GM12878 (cell line): ENCODE data around the gene TAF4. TPM values are rescaled to one million over a fixed set of nuclear protein-coding genes. Genes with fewer than 3 reads are reported as not detected.

Experiments
- ATAC-seq: fragments of 200-7000 bp; cut with Tn5 transposase; 3 replicates; pipeline ENCODE4 v1.9.1; 2020; ENCODE audit warnings: mild to moderate bottlenecking, moderate library complexity
- BruUV-seq: library from RNA; stranded (reverse); fragments of 400-500 nt; replicated peaks from 2 replicates; lab custom pipeline; 2021; lab: Mats Ljungman, UMichigan
- CTCF ChIA-PET: fragments of 300-600 bp; sonication (Branson Sonifier 250); formaldehyde crosslinking; extraction: SDS; loops from one replicate; lab custom pipeline; 2021; ENCODE audit warnings: inconsistent platforms; lab: Yijun Ruan, JAX
- POLR2A ChIA-PET: fragments of 350-600 bp; formaldehyde crosslinking; extraction: SDS; loops from one replicate; lab custom pipeline; 2021; ENCODE audit warnings: inconsistent platforms; lab: Charles Lee
- RAD21 ChIA-PET: fragments of 300-600 bp; sonication (Branson Sonifier 250); formaldehyde crosslinking; loops from one replicate; lab custom pipeline; 2023; ENCODE audit warnings: antibody characterized with exemption; ENCODE audit not compliant: unreplicated experiment; lab: Charles Lee
- SMC1A ChIA-PET: fragments of 300-600 bp; sonication (Branson Sonifier 250); formaldehyde crosslinking; loops from one replicate; lab custom pipeline; 2023; ENCODE audit not compliant: unreplicated experiment, uncharacterized antibody; lab: Charles Lee
- DNase-seq: peaks from one replicate; pipeline ENCODE4 v3.0.0-alpha.2; 2011; ENCODE audit warnings: low read depth, low spot score
- FAIRE-seq: peaks from 3 replicates; lab custom pipeline; 2011; peaks lifted over from hg19 to GRCh38; lab: Jason Lieb, UNC
- H2AFZ ChIP-seq: 2 replicates; pipeline ENCODE4 v1.6.0; 2011; ENCODE audit warnings: low read depth, low read length, control low read depth; ENCODE audit not compliant: control insufficient read depth
- H3K27ac ChIP-seq: 2 replicates; pipeline ENCODE4 v1.5.1; 2011; ENCODE audit warnings: control low read depth; ENCODE audit not compliant: control insufficient read depth, insufficient read depth
- H3K27me3 ChIP-seq, 2 experiments: replicated peaks in 1 of 2; 2 replicates each; pipeline versions ENCODE4 v1.6.0 to v1.6.1; 2011; ENCODE audit warnings: low read length in 1 of 2; ENCODE audit not compliant: control insufficient read depth in 2 of 2, insufficient read depth in 2 of 2
- H3K36me3 ChIP-seq, 2 experiments: 2 replicates each; pipeline ENCODE4 v1.5.1; 2011; ENCODE audit warnings: low read length in 1 of 2; ENCODE audit not compliant: control insufficient read depth in 2 of 2, insufficient read depth in 2 of 2
- H3K4me1 ChIP-seq: 2 replicates; pipeline ENCODE4 v1.6.1; 2011; ENCODE audit warnings: mild to moderate bottlenecking, low read length, moderate library complexity, mixed read lengths; ENCODE audit not compliant: control insufficient read depth, insufficient read depth
- H3K4me2 ChIP-seq: 2 replicates; pipeline ENCODE4 v1.6.0; 2011; ENCODE audit warnings: control low read depth; ENCODE audit not compliant: control insufficient read depth, insufficient read depth
- H3K4me3 ChIP-seq: fragments of 200-600 bp; sonication (generic); 2 replicates; pipeline ENCODE4 v1.5.1; 2016
- H3K79me2 ChIP-seq: 2 replicates; pipeline ENCODE4 v1.6.0; 2011; ENCODE audit warnings: low read length; ENCODE audit not compliant: control insufficient read depth, insufficient read depth
- H3K9ac ChIP-seq: 2 replicates; pipeline ENCODE4 v1.8.0; 2011; ENCODE audit warnings: low read length, control low read depth, mixed read lengths; ENCODE audit not compliant: control insufficient read depth, insufficient read depth
- H3K9me3 ChIP-seq: replicated peaks from 3 replicates; pipeline ENCODE4 v1.5.1; 2011; ENCODE audit warnings: mild to moderate bottlenecking, low read length; ENCODE audit not compliant: control insufficient read depth, insufficient read depth
- H4K20me1 ChIP-seq: 2 replicates; pipeline ENCODE4 v1.6.0; 2011; ENCODE audit not compliant: control insufficient read depth, insufficient read depth
- BACH1 ChIP-seq: fragments of 450-650 bp; IDR thresholded peaks from 2 replicates; pipeline ENCODE4 v1.6.1; 2017; ENCODE audit warnings: mild to moderate bottlenecking, borderline replicate concordance
- BMI1 ChIP-seq: fragments of 450-650 bp; IDR thresholded peaks from 2 replicates; pipeline ENCODE4 v1.6.1; 2016; ENCODE audit warnings: mild to moderate bottlenecking, moderate library complexity, borderline replicate concordance
- FOS ChIP-seq: IDR thresholded peaks from 3 replicates; pipeline ENCODE4 v1.6.1; 2011; ENCODE audit warnings: borderline replicate concordance; ENCODE audit not compliant: insufficient read length; ENCODE audit errors: extremely low read depth
- FOXM1 ChIP-seq: IDR thresholded peaks from 2 replicates; pipeline ENCODE4 v1.6.1; 2012; ENCODE audit warnings: low read depth, mild to moderate bottlenecking, inconsistent platforms, low read length, moderate library complexity
- GATAD2B ChIP-seq: fragments of 450-650 bp; conservative IDR thresholded peaks from 2 replicates; pipeline ENCODE4 v1.6.1; 2017; ENCODE audit warnings: low read depth, mild to moderate bottlenecking, moderate library complexity
- HDAC2 ChIP-seq: fragments of 200-600 bp; sonication (generic); IDR thresholded peaks from 2 replicates; pipeline ENCODE4 v1.6.1; 2017
- JUNB ChIP-seq: IDR thresholded peaks from 2 replicates; pipeline ENCODE4 v1.6.1; 2016; ENCODE audit warnings: antibody characterized with exemption, mild to moderate bottlenecking
- KAT2A ChIP-seq: conservative IDR thresholded peaks from 2 replicates; pipeline ENCODE4 v1.6.1; 2011; ENCODE audit warnings: low read depth, low read length; ENCODE audit not compliant: control insufficient read depth
- MXI1 ChIP-seq: fragments of 150-350 bp; IDR thresholded peaks from 2 replicates; pipeline ENCODE4 v1.6.1; 2011; ENCODE audit warnings: low read depth, mild to moderate bottlenecking, inconsistent platforms, low read length, improper control_type of control experiment
- NFIC ChIP-seq: IDR thresholded peaks from 2 replicates; pipeline ENCODE4 v1.6.1; 2012; ENCODE audit warnings: low read depth, mild to moderate bottlenecking, inconsistent platforms, low read length, moderate library complexity
- NFXL1 ChIP-seq: fragments of 450-650 bp; IDR thresholded peaks from 2 replicates; pipeline ENCODE4 v1.6.1; 2017; ENCODE audit warnings: antibody characterized with exemption, mild to moderate bottlenecking, borderline replicate concordance
- PAX5 ChIP-seq: IDR thresholded peaks from 2 replicates; pipeline ENCODE4 v1.6.1; 2011; ENCODE audit warnings: low read depth, low read length, borderline replicate concordance
- RFX5 ChIP-seq: IDR thresholded peaks from 2 replicates; pipeline ENCODE4 v1.6.1; 2011; ENCODE audit warnings: low read depth, low read length, improper control_type of control experiment
- SIX5 ChIP-seq: IDR thresholded peaks from 2 replicates; pipeline ENCODE4 v1.6.1; 2011; ENCODE audit warnings: mild to moderate bottlenecking, low read depth, low read length, moderate library complexity; ENCODE audit not compliant: severe bottlenecking
- SMARCA5 ChIP-seq: fragments of 450-650 bp; IDR thresholded peaks from 2 replicates; pipeline ENCODE4 v1.6.1; 2017; ENCODE audit warnings: mild to moderate bottlenecking
- SUPT20H ChIP-seq: IDR thresholded peaks from 2 replicates; pipeline ENCODE4 v1.6.1; 2011; ENCODE audit warnings: low read depth, mild to moderate bottlenecking, low read length, moderate library complexity, borderline replicate concordance; ENCODE audit not compliant: control insufficient read depth
- WRNIP1 ChIP-seq: IDR thresholded peaks from 2 replicates; pipeline ENCODE4 v1.6.1; 2011; ENCODE audit warnings: low read depth, low read length, improper control_type of control experiment, borderline replicate concordance
- WGBS: methylation state at CpG from one replicate; pipeline ENCODE4 v1.1.6; 2016; ENCODE audit warnings: low lambda C conversion rate; ENCODE audit not compliant: insufficient replicate concordance, insufficient coverage; ENCODE audit errors: missing lambda C conversion rate; 5-methylcytosine and 5-hydroxymethylcytosine counted together
- in situ Hi-C: fragments of 300-500 bp; cut with MboI; formaldehyde crosslinking; loops from 9 replicates; pipeline ENCODE4 v1.14.3; 2018; ENCODE audit warnings: mixed read lengths
- intact Hi-C: fragments of 100-400 bp; cut with micrococcal nuclease; formaldehyde crosslinking; loops from one replicate; pipeline ENCODE4 v1.14.2; 2022; ENCODE audit not compliant: unreplicated experiment
- polyA plus RNA-seq, 11 experiments: library from polyadenylated mRNA; depleted of rRNA in 4 of 11; unstranded in 6 of 11; stranded (reverse) in 5 of 11; fragments of >200 nt; fragmentation: Nextera tagmentation in 4 of 11; fragmentation: Illumina TruSeq in 1 of 11; extraction: Ambion mirVana in 4 of 11; extraction: Trizol in 1 of 11; gene quantifications; 1 replicate in 1 of 11; 2 replicates in 10 of 11; pipeline versions ENCODE4 v1.2.1 to v1.2.3, GENCODE V29; 2011 to 2016; ENCODE audit warnings: inconsistent platforms in 2 of 11, missing spikeins in 2 of 11, low read depth in 1 of 11
- total RNA-seq, 4 experiments: library from RNA; depleted of rRNA in 3 of 4; stranded (reverse); fragments of >200 nt in 3 of 4; fragmentation: Illumina TruSeq in 1 of 4; extraction: Trizol in 1 of 4; gene quantifications; 2 replicates each; pipeline versions ENCODE4 v1.2.1 to v1.2.3, GENCODE V29; 2013 to 2021
- TF ChIP-seq, protein P1 (sequence below): fragments of 150-350 bp; IDR thresholded peaks from 2 replicates; pipeline ENCODE4 v1.6.1; 2014; ENCODE audit warnings: mild to moderate bottlenecking, low read depth, low read length
- TF ChIP-seq, protein P2 (sequence below): IDR thresholded peaks from 2 replicates; pipeline ENCODE4 v1.6.1; 2011; ENCODE audit warnings: mild to moderate bottlenecking, low read depth, low read length, moderate library complexity; ENCODE audit not compliant: insufficient replicate concordance
- TF ChIP-seq, protein P3 (sequence below): IDR thresholded peaks from 2 replicates; pipeline ENCODE4 v1.6.1; 2012; ENCODE audit warnings: low read depth, low read length, improper control_type of control experiment
- TF ChIP-seq, protein P4 (sequence below): IDR thresholded peaks from 2 replicates; pipeline ENCODE4 v1.6.1; 2011; ENCODE audit warnings: low read depth, mild to moderate bottlenecking, low read length, moderate library complexity, borderline replicate concordance; ENCODE audit errors: extremely low read depth

The TAF4 gene
- total and polyA plus RNA-seq, 10 of the 15 experiments (the other 5 are each of a cell fraction or from before 2014, with no cell fraction given): 0.39 to 16.9 (median 3.4) TPM

DNA sequence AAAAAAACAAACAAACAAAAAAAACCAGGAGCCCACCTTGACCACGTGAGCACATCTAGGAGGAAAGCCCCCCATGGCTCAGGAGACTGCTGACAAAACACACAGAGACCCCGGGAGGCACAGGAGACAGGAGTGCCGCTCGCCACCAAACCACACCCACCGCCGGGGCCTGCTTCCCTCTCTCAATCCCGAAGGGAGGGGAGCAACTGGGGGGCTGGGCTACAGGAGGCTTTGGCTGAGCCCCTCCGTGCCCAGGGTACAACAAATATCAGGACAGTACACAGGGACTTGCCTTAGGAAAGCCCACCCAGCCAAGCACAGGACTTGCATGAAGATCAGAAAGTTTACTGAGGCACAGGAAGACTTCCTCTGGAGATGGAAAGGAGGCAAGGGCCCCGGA, 102.5 kb downstream of the TAF4 start (continued):
- no peak for TF ChIP-seq PAX5
- TF ChIP-seq, protein P1, sequence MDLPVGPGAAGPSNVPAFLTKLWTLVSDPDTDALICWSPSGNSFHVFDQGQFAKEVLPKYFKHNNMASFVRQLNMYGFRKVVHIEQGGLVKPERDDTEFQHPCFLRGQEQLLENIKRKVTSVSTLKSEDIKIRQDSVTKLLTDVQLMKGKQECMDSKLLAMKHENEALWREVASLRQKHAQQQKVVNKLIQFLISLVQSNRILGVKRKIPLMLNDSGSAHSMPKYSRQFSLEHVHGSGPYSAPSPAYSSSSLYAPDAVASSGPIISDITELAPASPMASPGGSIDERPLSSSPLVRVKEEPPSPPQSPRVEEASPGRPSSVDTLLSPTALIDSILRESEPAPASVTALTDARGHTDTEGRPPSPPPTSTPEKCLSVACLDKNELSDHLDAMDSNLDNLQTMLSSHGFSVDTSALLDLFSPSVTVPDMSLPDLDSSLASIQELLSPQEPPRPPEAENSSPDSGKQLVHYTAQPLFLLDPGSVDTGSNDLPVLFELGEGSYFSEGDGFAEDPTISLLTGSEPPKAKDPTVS: no peak
- TF ChIP-seq JUNB: no peak

DNA sequence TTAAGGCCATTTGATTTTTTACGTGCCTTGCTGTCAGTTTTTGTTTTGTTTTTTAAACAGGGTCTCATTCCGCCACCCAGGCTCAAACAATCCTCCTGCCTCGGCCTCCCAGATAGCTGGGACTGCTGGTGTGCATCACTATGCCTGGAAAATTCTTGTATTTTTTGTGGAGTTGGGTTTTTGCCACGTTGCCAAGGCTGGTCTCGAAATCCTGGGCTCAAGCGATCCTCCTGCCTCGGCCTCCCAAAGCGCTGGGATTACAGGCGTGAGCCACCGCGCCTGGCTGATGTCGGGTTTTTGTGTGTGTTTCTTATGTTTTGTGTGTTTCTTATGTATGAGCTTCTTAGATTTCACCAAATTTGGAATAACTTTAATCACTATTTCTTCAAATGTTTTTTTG, 104.8 kb downstream of the TAF4 start:
- ChIA-PET RAD21 (no interaction called here), POLR2A (no interaction called here), CTCF (no interaction called here), SMC1A (no interaction called here)
- no peak overlapping the region for H3K27ac ChIP-seq
- H3K36me3 ChIP-seq: no peaks in the 10 kb centered on the region
- no peaks in the 10 kb centered on the region; a peak in 1 of 4 replicates for H3K27me3 ChIP-seq
- ATAC-seq: no peak
- H3K4me1 ChIP-seq: no peaks in the 10 kb centered on the region
- no peaks in the 10 kb centered on the region for H3K79me2 ChIP-seq
- H3K4me2 ChIP-seq: no peak overlapping the region
- no peak overlapping the region for H3K9ac ChIP-seq
- no peak overlapping the region for H2AFZ ChIP-seq
- TF ChIP-seq KAT2A (no peak), BMI1 (no peak), NFIC (no peak), FOXM1 (no peak), SMARCA5 (no peak), SIX5 (no peak), FOS (no peak), NFXL1 (no peak), MXI1 (no peak), GATAD2B (no peak), SUPT20H (no peak), WRNIP1 (no peak), BACH1 (no peak), HDAC2 (no peak), RFX5 (no peak)
- TF ChIP-seq, protein P2, sequence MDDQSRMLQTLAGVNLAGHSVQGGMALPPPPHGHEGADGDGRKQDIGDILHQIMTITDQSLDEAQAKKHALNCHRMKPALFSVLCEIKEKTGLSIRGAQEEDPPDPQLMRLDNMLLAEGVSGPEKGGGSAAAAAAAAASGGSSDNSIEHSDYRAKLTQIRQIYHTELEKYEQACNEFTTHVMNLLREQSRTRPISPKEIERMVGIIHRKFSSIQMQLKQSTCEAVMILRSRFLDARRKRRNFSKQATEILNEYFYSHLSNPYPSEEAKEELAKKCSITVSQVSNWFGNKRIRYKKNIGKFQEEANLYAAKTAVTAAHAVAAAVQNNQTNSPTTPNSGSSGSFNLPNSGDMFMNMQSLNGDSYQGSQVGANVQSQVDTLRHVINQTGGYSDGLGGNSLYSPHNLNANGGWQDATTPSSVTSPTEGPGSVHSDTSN: no peak
- TF ChIP-seq, protein P3, sequence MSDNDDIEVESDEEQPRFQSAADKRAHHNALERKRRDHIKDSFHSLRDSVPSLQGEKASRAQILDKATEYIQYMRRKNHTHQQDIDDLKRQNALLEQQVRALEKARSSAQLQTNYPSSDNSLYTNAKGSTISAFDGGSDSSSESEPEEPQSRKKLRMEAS: no peak
- TF ChIP-seq, protein P4, sequence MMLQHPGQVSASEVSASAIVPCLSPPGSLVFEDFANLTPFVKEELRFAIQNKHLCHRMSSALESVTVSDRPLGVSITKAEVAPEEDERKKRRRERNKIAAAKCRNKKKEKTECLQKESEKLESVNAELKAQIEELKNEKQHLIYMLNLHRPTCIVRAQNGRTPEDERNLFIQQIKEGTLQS: no peak
- in situ Hi-C loops: no loop called here
- BruUV-seq: no TSS peak
- 59% methylated on average over 12 of the region's 12 CpGs for whole genome bisulfite sequencing
- no peaks in the 10 kb centered on the region for H3K9me3 ChIP-seq
- H4K20me1 ChIP-seq: no peaks in the 10 kb centered on the region
- intact Hi-C loops: no loop called here
- no peak for DNase-seq
- no peak for FAIRE-seq
- H3K4me3 ChIP-seq: no peak overlapping the region
